GM23338 (cell line): ENCODE data around the gene MEGF9.

Experiments
- CREB1 ChIP-seq: fragments of 250-450 bp; sonication (Bioruptor Pico); IDR thresholded peaks from 2 replicates; pipeline ENCODE4 v1.5.0; 2020; ENCODE audit warnings: low read depth, mild to moderate bottlenecking, moderate library complexity
- EZH2 ChIP-seq: fragments of 200-600 bp; sonication (generic); IDR thresholded peaks from one replicate; pipeline ENCODE4 v1.8.0; 2017; ENCODE audit warnings: antibody characterized with exemption, mild to moderate bottlenecking, low read depth; ENCODE audit not compliant: unreplicated experiment
- EZH2phosphoT487 ChIP-seq: fragments of 200-600 bp; sonication (generic); IDR thresholded peaks from one replicate; pipeline ENCODE4 v1.8.1; 2018; ENCODE audit warnings: antibody characterized with exemption; ENCODE audit not compliant: unreplicated experiment
- JUNB ChIP-seq: IDR thresholded peaks from one replicate; pipeline ENCODE4 v1.6.1; 2016; ENCODE audit warnings: antibody characterized with exemption; ENCODE audit not compliant: unreplicated experiment
- NANOG ChIP-seq: IDR thresholded peaks from 2 replicates; pipeline ENCODE4 v1.6.1; 2016; ENCODE audit warnings: antibody characterized with exemption, borderline replicate concordance
- POLR2AphosphoS5 ChIP-seq: IDR thresholded peaks from 2 replicates; pipeline ENCODE4 v1.6.1; 2016; ENCODE audit warnings: antibody characterized with exemption, low read depth
- STAT1 ChIP-seq: IDR thresholded peaks from one replicate; pipeline ENCODE4 v1.6.1; 2016; ENCODE audit warnings: antibody characterized with exemption; ENCODE audit not compliant: unreplicated experiment
- ZNF114 ChIP-seq: fragments of 250-450 bp; sonication (Bioruptor Pico); IDR thresholded peaks from 2 replicates; pipeline ENCODE4 v1.5.0; 2020; ENCODE audit warnings: mild to moderate bottlenecking, moderate library complexity
- TF ChIP-seq, protein P1 (sequence below): IDR thresholded peaks from one replicate; pipeline ENCODE4 v1.6.1; 2018; ENCODE audit warnings: antibody characterized with exemption; ENCODE audit not compliant: unreplicated experiment
- TF ChIP-seq, protein P2 (sequence below), 2 experiments: fragments of 200-600 bp in 1 of 2; sonication (generic) in 1 of 2; conservative IDR thresholded peaks; 2 replicates each; pipeline versions ENCODE4 v1.5.1 to v1.6.1; 2016 to 2017; ENCODE audit warnings: antibody characterized with exemption in 2 of 2, low read depth in 2 of 2, mild to moderate bottlenecking in 2 of 2, moderate library complexity in 1 of 2
- TF ChIP-seq, protein P3 (sequence below): IDR thresholded peaks from 2 replicates; pipeline ENCODE4 v1.6.1; 2016; ENCODE audit warnings: antibody characterized with exemption
- TF ChIP-seq, protein P4 (sequence below): fragments of 250-450 bp; sonication (Bioruptor Pico); IDR thresholded peaks from 2 replicates; pipeline ENCODE4 v1.5.0; 2020; ENCODE audit warnings: mild to moderate bottlenecking, moderate library complexity

DNA sequence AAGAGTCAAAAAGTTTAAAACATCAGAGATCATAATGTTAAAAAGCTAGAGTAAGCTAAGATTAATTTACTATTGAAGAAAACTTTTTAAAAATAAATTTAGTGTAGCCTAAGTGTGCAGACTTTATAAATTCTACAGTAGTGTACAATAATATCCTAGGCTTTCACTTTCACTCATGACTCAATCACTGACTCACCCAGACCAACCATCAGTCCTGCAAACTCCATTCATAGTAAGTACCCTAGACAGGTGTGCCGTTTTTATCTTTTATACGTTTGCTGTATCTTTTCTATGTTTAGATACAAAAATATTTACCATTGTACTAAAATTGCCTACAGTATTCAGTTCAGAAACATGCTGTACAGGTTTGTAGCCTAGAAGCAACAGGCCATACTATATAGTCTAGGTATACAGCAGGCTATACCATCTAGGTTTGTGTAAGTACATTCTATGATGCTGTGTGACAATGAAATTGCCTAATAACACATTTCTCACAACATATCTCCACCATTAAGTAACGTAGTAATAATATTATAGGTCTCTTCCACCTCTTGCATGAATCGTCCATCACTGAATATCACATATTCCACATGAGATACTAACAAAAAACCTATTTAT, 59.2 kb downstream of the MEGF9 start:
- TF ChIP-seq, protein P1, sequence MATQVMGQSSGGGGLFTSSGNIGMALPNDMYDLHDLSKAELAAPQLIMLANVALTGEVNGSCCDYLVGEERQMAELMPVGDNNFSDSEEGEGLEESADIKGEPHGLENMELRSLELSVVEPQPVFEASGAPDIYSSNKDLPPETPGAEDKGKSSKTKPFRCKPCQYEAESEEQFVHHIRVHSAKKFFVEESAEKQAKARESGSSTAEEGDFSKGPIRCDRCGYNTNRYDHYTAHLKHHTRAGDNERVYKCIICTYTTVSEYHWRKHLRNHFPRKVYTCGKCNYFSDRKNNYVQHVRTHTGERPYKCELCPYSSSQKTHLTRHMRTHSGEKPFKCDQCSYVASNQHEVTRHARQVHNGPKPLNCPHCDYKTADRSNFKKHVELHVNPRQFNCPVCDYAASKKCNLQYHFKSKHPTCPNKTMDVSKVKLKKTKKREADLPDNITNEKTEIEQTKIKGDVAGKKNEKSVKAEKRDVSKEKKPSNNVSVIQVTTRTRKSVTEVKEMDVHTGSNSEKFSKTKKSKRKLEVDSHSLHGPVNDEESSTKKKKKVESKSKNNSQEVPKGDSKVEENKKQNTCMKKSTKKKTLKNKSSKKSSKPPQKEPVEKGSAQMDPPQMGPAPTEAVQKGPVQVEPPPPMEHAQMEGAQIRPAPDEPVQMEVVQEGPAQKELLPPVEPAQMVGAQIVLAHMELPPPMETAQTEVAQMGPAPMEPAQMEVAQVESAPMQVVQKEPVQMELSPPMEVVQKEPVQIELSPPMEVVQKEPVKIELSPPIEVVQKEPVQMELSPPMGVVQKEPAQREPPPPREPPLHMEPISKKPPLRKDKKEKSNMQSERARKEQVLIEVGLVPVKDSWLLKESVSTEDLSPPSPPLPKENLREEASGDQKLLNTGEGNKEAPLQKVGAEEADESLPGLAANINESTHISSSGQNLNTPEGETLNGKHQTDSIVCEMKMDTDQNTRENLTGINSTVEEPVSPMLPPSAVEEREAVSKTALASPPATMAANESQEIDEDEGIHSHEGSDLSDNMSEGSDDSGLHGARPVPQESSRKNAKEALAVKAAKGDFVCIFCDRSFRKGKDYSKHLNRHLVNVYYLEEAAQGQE = no peak
- TF ChIP-seq, protein P2, sequence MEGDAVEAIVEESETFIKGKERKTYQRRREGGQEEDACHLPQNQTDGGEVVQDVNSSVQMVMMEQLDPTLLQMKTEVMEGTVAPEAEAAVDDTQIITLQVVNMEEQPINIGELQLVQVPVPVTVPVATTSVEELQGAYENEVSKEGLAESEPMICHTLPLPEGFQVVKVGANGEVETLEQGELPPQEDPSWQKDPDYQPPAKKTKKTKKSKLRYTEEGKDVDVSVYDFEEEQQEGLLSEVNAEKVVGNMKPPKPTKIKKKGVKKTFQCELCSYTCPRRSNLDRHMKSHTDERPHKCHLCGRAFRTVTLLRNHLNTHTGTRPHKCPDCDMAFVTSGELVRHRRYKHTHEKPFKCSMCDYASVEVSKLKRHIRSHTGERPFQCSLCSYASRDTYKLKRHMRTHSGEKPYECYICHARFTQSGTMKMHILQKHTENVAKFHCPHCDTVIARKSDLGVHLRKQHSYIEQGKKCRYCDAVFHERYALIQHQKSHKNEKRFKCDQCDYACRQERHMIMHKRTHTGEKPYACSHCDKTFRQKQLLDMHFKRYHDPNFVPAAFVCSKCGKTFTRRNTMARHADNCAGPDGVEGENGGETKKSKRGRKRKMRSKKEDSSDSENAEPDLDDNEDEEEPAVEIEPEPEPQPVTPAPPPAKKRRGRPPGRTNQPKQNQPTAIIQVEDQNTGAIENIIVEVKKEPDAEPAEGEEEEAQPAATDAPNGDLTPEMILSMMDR (conservative IDR thresholded peaks at IDR 0.05; ENCODE audit: low read depth in 2 of 2) = no peak
- TF ChIP-seq EZH2phosphoT487 (no peak), EZH2 (no peak), POLR2AphosphoS5 (no peak), NANOG (no peak), JUNB (no peak), STAT1 (no peak), CREB1 (CRISPR knock-in tag) (no peak), ZNF114 (CRISPR knock-in tag) (no peak)
- TF ChIP-seq, protein P3, sequence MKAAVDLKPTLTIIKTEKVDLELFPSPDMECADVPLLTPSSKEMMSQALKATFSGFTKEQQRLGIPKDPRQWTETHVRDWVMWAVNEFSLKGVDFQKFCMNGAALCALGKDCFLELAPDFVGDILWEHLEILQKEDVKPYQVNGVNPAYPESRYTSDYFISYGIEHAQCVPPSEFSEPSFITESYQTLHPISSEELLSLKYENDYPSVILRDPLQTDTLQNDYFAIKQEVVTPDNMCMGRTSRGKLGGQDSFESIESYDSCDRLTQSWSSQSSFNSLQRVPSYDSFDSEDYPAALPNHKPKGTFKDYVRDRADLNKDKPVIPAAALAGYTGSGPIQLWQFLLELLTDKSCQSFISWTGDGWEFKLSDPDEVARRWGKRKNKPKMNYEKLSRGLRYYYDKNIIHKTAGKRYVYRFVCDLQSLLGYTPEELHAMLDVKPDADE = no peak
- TF ChIP-seq, protein P4, sequence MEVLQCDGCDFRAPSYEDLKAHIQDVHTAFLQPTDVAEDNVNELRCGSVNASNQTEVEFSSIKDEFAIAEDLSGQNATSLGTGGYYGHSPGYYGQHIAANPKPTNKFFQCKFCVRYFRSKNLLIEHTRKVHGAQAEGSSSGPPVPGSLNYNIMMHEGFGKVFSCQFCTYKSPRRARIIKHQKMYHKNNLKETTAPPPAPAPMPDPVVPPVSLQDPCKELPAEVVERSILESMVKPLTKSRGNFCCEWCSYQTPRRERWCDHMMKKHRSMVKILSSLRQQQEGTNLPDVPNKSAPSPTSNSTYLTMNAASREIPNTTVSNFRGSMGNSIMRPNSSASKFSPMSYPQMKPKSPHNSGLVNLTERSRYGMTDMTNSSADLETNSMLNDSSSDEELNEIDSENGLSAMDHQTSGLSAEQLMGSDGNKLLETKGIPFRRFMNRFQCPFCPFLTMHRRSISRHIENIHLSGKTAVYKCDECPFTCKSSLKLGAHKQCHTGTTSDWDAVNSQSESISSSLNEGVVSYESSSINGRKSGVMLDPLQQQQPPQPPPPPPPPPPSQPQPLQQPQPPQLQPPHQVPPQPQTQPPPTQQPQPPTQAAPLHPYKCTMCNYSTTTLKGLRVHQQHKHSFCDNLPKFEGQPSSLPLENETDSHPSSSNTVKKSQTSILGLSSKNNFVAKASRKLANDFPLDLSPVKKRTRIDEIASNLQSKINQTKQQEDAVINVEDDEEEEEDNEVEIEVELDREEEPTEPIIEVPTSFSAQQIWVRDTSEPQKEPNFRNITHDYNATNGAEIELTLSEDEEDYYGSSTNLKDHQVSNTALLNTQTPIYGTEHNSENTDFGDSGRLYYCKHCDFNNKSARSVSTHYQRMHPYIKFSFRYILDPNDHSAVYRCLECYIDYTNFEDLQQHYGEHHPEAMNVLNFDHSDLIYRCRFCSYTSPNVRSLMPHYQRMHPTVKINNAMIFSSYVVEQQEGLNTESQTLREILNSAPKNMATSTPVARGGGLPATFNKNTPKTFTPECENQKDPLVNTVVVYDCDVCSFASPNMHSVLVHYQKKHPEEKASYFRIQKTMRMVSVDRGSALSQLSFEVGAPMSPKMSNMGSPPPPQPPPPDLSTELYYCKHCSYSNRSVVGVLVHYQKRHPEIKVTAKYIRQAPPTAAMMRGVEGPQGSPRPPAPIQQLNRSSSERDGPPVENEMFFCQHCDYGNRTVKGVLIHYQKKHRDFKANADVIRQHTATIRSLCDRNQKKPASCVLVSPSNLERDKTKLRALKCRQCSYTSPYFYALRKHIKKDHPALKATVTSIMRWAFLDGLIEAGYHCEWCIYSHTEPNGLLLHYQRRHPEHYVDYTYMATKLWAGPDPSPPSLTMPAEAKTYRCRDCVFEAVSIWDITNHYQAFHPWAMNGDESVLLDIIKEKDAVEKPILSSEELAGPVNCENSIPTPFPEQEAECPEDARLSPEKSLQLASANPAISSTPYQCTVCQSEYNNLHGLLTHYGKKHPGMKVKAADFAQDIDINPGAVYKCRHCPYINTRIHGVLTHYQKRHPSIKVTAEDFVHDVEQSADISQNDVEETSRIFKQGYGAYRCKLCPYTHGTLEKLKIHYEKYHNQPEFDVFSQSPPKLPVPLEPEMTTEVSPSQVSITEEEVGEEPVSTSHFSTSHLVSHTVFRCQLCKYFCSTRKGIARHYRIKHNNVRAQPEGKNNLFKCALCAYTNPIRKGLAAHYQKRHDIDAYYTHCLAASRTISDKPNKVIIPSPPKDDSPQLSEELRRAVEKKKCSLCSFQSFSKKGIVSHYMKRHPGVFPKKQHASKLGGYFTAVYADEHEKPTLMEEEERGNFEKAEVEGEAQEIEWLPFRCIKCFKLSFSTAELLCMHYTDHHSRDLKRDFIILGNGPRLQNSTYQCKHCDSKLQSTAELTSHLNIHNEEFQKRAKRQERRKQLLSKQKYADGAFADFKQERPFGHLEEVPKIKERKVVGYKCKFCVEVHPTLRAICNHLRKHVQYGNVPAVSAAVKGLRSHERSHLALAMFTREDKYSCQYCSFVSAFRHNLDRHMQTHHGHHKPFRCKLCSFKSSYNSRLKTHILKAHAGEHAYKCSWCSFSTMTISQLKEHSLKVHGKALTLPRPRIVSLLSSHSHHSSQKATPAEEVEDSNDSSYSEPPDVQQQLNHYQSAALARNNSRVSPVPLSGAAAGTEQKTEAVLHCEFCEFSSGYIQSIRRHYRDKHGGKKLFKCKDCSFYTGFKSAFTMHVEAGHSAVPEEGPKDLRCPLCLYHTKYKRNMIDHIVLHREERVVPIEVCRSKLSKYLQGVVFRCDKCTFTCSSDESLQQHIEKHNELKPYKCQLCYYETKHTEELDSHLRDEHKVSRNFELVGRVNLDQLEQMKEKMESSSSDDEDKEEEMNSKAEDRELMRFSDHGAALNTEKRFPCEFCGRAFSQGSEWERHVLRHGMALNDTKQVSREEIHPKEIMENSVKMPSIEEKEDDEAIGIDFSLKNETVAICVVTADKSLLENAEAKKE = no peak
